ENCODE measurements around the gene TMEM128. TPM values are rescaled to one million over a fixed set of nuclear protein-coding genes. Genes with fewer than 3 reads are reported as not detected.

Gene TMEM128
- 15.1 and 18.4 TPM in 2 replicates for total RNA-seq

GRCh38 chr4:4248029-4248884, at the start of gene TMEM128:
TSS of gene TMEM128 (minus strand) at chr4:4248223. CDS start at chr4:4248202, 21 bp downstream.

GRCh38 chr4:4289941-4290850, 42.2 kb upstream of the TMEM128 start, which contains the start of the genes LYAR and ZBTB49:
TSS of gene LYAR (minus strand) at chr4:4290154. CDS start at chr4:4283742, 6,412 bp downstream.
TSS of gene ZBTB49 (plus strand) at chr4:4290251. CDS start at chr4:4299946, 9,695 bp downstream.

GRCh38 chr4:4226606-4227438, 21.2 kb downstream of the TMEM128 start, which contains the start of gene OTOP1:
TSS of gene OTOP1 (minus strand) at chr4:4226929. CDS start at chr4:4226864, 65 bp downstream.

Other genes with a start within 250 kb of the TMEM128 start
- gene OTOP1, start 21.3 kb downstream of the TMEM128 start, total RNA-seq = not detected in 2 replicates
- gene LYAR, start 41.9 kb upstream of the TMEM128 start, total RNA-seq = 9.2 and 13.9 TPM in 2 replicates
- gene ZBTB49, start 42.0 kb upstream of the TMEM128 start, total RNA-seq = 3.6 and 4.9 TPM in 2 replicates
- gene NSG1, start 138.9 kb upstream of the TMEM128 start, total RNA-seq = 1.2 and 2.6 TPM in 2 replicates

All from smooth muscle cell of the umbilical artery (primary cell).